GM23338 (cell line): ENCODE data around the gene DNAH8. TPM values are rescaled to one million over a fixed set of nuclear protein-coding genes. Genes with fewer than 3 reads are reported as not detected.

Source experiments
- JUNB ChIP-seq: IDR thresholded peaks from one replicate; pipeline ENCODE4 v1.6.1; 2016; ENCODE audit warnings: antibody characterized with exemption; ENCODE audit not compliant: unreplicated experiment
- STAT1 ChIP-seq: IDR thresholded peaks from one replicate; pipeline ENCODE4 v1.6.1; 2016; ENCODE audit warnings: antibody characterized with exemption; ENCODE audit not compliant: unreplicated experiment
- ZNF331 ChIP-seq: fragments of 250-450 bp; sonication (Bioruptor Pico); IDR thresholded peaks from 2 replicates; pipeline ENCODE4 v1.5.0; 2020; ENCODE audit warnings: low read depth, mild to moderate bottlenecking, moderate library complexity
- polyA plus RNA-seq: library from polyadenylated mRNA; unstranded; fragments of >200 nt; fragmentation: Nextera tagmentation; extraction: Ambion mirVana; gene quantifications from 2 replicates; pipeline ENCODE4 v1.2.1, GENCODE V29; 2016
- total RNA-seq: library from RNA; depleted of rRNA; stranded (reverse); fragments of >200 nt; shearing (Covaris generic); gene quantifications from 2 replicates; pipeline ENCODE4 v1.2.3, GENCODE V29; 2014
- TF ChIP-seq, protein P1 (sequence below): fragments of 250-450 bp; sonication (Bioruptor Pico); IDR thresholded peaks from 2 replicates; pipeline ENCODE4 v1.5.0; 2020; ENCODE audit warnings: mild to moderate bottlenecking, moderate library complexity
- TF ChIP-seq, protein P2 (sequence below), 2 experiments: fragments of 200-600 bp in 1 of 2; sonication (generic) in 1 of 2; conservative IDR thresholded peaks; 2 replicates each; pipeline versions ENCODE4 v1.5.1 to v1.6.1; 2016 to 2017; ENCODE audit warnings: antibody characterized with exemption in 2 of 2, low read depth in 2 of 2, mild to moderate bottlenecking in 2 of 2, moderate library complexity in 1 of 2
- TF ChIP-seq, protein P3 (sequence below): IDR thresholded peaks from 2 replicates; pipeline ENCODE4 v1.6.1; 2016; ENCODE audit warnings: antibody characterized with exemption

DNAH8 gene
- total and polyA plus RNA-seq, 2 experiments from 2014 or later, result 0.02 TPM; not detected in 1

DNA sequence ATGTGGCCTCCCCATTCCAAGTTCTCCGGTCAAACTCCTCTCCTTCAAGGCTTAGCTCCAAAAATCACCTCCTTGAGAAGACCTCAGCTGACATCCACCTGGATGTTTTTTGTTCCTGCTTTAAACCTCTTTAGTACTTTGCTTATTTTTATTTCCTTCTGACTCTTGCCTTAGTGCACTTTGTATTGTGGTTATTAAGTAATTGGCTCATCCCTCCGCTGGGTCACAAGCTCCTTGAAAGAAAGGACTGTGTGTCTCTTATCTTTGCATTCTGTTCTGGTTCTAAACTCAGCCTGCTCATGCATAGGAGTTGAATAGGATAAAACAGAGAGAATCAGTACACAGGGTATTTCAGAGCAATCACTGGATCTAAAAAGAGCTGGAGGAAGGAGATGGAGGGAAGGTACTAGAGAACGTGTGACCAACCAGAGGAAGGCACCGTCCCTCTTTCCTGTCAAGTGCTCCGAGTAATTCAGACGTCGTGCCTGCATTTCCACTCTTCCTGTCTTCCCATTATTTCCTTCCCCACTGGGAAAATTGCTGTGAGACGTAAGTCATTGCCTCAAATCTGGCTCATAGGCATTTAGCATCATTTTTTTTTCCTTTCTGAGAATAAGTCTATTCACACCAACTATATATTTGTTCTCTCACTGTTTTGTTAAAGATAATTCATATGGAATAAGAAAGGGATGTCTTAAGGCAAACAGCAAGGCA is 273.8 kb downstream of the DNAH8 start (continued):
- TF ChIP-seq, protein P1, sequence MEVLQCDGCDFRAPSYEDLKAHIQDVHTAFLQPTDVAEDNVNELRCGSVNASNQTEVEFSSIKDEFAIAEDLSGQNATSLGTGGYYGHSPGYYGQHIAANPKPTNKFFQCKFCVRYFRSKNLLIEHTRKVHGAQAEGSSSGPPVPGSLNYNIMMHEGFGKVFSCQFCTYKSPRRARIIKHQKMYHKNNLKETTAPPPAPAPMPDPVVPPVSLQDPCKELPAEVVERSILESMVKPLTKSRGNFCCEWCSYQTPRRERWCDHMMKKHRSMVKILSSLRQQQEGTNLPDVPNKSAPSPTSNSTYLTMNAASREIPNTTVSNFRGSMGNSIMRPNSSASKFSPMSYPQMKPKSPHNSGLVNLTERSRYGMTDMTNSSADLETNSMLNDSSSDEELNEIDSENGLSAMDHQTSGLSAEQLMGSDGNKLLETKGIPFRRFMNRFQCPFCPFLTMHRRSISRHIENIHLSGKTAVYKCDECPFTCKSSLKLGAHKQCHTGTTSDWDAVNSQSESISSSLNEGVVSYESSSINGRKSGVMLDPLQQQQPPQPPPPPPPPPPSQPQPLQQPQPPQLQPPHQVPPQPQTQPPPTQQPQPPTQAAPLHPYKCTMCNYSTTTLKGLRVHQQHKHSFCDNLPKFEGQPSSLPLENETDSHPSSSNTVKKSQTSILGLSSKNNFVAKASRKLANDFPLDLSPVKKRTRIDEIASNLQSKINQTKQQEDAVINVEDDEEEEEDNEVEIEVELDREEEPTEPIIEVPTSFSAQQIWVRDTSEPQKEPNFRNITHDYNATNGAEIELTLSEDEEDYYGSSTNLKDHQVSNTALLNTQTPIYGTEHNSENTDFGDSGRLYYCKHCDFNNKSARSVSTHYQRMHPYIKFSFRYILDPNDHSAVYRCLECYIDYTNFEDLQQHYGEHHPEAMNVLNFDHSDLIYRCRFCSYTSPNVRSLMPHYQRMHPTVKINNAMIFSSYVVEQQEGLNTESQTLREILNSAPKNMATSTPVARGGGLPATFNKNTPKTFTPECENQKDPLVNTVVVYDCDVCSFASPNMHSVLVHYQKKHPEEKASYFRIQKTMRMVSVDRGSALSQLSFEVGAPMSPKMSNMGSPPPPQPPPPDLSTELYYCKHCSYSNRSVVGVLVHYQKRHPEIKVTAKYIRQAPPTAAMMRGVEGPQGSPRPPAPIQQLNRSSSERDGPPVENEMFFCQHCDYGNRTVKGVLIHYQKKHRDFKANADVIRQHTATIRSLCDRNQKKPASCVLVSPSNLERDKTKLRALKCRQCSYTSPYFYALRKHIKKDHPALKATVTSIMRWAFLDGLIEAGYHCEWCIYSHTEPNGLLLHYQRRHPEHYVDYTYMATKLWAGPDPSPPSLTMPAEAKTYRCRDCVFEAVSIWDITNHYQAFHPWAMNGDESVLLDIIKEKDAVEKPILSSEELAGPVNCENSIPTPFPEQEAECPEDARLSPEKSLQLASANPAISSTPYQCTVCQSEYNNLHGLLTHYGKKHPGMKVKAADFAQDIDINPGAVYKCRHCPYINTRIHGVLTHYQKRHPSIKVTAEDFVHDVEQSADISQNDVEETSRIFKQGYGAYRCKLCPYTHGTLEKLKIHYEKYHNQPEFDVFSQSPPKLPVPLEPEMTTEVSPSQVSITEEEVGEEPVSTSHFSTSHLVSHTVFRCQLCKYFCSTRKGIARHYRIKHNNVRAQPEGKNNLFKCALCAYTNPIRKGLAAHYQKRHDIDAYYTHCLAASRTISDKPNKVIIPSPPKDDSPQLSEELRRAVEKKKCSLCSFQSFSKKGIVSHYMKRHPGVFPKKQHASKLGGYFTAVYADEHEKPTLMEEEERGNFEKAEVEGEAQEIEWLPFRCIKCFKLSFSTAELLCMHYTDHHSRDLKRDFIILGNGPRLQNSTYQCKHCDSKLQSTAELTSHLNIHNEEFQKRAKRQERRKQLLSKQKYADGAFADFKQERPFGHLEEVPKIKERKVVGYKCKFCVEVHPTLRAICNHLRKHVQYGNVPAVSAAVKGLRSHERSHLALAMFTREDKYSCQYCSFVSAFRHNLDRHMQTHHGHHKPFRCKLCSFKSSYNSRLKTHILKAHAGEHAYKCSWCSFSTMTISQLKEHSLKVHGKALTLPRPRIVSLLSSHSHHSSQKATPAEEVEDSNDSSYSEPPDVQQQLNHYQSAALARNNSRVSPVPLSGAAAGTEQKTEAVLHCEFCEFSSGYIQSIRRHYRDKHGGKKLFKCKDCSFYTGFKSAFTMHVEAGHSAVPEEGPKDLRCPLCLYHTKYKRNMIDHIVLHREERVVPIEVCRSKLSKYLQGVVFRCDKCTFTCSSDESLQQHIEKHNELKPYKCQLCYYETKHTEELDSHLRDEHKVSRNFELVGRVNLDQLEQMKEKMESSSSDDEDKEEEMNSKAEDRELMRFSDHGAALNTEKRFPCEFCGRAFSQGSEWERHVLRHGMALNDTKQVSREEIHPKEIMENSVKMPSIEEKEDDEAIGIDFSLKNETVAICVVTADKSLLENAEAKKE, result no peak
- TF ChIP-seq ZNF331 (CRISPR knock-in tag) (no peak), STAT1 (no peak), JUNB (no peak)
- TF ChIP-seq, protein P2, sequence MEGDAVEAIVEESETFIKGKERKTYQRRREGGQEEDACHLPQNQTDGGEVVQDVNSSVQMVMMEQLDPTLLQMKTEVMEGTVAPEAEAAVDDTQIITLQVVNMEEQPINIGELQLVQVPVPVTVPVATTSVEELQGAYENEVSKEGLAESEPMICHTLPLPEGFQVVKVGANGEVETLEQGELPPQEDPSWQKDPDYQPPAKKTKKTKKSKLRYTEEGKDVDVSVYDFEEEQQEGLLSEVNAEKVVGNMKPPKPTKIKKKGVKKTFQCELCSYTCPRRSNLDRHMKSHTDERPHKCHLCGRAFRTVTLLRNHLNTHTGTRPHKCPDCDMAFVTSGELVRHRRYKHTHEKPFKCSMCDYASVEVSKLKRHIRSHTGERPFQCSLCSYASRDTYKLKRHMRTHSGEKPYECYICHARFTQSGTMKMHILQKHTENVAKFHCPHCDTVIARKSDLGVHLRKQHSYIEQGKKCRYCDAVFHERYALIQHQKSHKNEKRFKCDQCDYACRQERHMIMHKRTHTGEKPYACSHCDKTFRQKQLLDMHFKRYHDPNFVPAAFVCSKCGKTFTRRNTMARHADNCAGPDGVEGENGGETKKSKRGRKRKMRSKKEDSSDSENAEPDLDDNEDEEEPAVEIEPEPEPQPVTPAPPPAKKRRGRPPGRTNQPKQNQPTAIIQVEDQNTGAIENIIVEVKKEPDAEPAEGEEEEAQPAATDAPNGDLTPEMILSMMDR (conservative IDR thresholded peaks at IDR 0.05; ENCODE audit: low read depth in 2 of 2), result no peak
- TF ChIP-seq, protein P3, sequence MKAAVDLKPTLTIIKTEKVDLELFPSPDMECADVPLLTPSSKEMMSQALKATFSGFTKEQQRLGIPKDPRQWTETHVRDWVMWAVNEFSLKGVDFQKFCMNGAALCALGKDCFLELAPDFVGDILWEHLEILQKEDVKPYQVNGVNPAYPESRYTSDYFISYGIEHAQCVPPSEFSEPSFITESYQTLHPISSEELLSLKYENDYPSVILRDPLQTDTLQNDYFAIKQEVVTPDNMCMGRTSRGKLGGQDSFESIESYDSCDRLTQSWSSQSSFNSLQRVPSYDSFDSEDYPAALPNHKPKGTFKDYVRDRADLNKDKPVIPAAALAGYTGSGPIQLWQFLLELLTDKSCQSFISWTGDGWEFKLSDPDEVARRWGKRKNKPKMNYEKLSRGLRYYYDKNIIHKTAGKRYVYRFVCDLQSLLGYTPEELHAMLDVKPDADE, result no peak
